ENCODE measurements around the gene SLC22A3.
"Not testable (repeated sequence)": the region's sequence is repeated elsewhere in the genome, so short reads cannot be mapped to it uniquely, and the experiment has no call there.

Gene SLC22A3

GRCh38 chr6:160336200-160336599 lies 12.0 kb upstream of the SLC22A3 start:
- no peak for DNase-seq (ENCODE audit: low spot score)

GRCh38 chr6:160337301-160337700 lies 10.9 kb upstream of the SLC22A3 start:
- no peak for DNase-seq (ENCODE audit: low spot score)

GRCh38 chr6:160337991-160338390 lies 10.2 kb upstream of the SLC22A3 start:
- DNase-seq (ENCODE audit: low spot score): no peak

- no peak for DNase-seq (ENCODE audit: low spot score)
These were observed 5.0 kb upstream of the SLC22A3 start for GRCh38 chr6:160343144-160343543.

- DNase-seq (ENCODE audit: low spot score): no peak
These were observed 3.9 kb upstream of the SLC22A3 start for GRCh38 chr6:160344271-160344670.

DNA sequence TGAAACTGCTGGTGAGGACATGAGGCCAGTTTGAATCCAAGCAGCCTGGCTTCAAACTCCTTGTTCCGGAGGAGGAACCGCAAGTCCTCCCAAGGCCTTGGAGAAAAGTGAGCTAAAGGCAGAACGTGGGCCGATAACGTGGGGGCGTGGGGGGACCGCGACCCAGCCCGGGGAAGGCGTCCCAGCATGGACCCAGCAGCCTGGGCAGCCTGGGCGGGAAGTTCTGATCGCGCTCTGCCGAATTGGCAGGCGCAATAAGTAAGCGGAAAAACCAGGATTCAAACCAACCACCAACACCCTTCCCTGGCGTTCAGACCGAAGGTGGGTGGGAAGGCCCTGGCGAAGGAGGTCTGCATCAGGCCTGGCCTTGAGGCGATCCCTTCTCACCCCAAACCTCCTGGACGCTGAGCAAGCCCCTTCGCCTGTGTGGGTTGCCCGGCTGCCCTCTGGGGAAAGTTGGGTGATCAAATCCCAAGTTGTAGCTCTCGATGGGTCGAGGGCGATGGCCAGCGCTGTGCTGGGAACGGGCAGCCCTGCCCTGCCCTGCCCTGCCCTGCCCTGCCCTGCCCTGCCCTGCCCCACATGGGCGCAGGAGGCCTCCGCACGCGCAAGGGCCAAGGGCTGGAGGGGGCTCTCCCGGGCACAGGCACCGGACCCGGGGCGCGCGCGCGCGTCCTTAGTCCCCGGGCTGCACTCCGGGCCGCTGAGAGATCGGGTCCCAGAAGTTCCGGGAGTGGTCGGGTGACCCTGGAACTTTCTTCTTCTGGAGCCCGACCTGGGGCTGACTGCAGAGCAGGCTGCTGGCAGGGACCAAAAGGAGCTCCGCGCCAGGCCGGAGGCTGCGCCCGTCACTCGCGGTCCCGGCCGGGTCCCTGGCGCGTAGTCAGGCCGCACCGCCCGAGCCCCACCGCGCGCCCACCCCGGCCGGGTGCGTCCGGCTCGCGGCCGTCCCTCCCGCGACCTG lies 637 bp upstream of the SLC22A3 start:
- DNase-seq (ENCODE audit: low spot score): peak; percentile 23

- peak; percentile 56 for DNase-seq (ENCODE audit: low spot score)
These were observed 853 bp downstream of the SLC22A3 start for GRCh38 chr6:160349020-160349441.

- no peak for DNase-seq (ENCODE audit: low spot score)
These were observed 1.7 kb downstream of the SLC22A3 start for GRCh38 chr6:160349814-160350350.

- DNase-seq (ENCODE audit: low spot score): no peak
These were observed 5.8 kb downstream of the SLC22A3 start for GRCh38 chr6:160353950-160354496.

DNA sequence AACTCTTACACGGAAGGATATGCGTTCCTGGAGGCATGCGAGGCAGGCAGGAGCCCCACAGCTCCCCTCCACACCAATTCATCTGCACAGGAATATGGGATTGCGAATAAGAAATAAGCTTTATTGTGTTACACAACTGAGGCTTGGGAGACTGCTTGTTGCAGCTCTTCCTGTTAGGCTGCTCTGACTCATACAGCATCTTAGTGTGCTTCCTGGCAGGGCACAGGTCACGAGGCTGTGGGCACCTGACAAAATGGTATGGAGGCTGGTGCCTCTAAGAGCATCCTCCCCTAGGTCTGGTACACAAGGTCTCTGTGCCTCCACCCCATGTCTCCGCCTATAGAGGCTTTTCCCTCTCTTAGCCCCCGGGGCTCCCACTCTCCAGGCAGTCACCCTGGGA lies 6.8 kb downstream of the SLC22A3 start:
- peak; percentile 2 for DNase-seq (ENCODE audit: low spot score)

GRCh38 chr6:160356074-160356744 lies 8.0 kb downstream of the SLC22A3 start:
- DNase-seq (ENCODE audit: low spot score): no peak

- DNase-seq (ENCODE audit: low spot score): no peak
These were observed 8.9 kb downstream of the SLC22A3 start for GRCh38 chr6:160357088-160357487.

DNA sequence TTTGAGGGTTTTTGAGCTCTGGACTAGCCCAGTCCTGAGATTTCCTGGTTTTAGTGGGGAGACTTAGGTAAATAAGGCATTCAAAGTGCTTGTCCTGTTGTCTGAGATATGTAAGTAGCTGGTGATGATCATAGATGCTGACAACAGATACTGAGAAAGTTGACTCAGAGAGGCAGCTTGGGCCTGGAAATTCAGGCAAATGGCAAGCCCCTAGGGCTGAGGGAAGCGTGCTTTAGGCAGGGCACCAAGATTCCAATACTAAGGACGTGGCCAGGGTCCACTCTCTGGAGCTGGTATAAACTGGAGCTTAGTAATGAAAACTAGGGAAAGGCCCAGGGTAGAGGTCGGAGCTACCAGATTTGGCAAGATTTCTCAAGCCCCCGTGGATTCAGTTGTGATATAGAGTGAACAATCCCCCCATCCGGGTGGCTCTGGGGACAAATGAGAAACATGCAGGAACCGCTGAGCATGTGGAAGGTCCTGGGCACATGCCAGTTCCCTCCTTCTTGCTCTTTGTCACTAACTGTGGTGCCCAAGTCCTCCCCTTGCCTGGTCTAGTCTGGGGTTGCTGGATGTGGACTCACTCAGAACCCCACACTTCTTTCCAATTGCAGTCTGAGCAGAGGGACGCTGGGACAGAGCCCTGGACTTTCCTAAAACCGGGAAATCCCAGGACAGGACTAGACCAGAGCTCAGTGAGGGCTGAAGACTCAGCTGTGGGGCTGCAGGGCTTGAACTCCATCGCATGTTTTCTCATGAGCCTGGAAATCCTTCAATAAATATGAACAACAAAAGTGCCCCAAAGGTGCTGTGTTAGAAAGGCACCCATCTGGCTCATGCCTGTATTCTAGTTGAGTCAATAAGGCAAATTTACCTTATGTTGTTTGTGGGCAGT lies 10.3 kb downstream of the SLC22A3 start:
- no peak for DNase-seq (ENCODE audit: low spot score)

DNA sequence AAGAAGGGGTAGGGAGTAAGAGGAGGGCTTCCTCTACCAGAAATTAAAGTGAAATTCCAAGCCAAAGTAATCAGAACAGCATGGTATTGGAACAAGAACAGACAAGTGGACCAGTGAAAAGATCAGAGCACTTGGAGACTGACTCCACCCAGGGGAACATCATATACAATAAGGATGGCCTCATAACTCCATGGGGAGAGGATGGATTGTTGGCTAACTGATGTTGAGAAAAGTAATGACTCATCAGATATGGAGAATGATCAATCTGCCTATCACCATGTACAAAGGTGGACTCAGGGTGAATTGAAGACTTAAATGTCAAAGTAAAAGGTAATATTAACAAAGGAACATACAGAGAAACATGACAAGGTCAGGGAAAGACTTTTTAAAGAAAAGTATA lies 12.8 kb downstream of the SLC22A3 start:
- DNase-seq (ENCODE audit: low spot score): no peak

DNA sequence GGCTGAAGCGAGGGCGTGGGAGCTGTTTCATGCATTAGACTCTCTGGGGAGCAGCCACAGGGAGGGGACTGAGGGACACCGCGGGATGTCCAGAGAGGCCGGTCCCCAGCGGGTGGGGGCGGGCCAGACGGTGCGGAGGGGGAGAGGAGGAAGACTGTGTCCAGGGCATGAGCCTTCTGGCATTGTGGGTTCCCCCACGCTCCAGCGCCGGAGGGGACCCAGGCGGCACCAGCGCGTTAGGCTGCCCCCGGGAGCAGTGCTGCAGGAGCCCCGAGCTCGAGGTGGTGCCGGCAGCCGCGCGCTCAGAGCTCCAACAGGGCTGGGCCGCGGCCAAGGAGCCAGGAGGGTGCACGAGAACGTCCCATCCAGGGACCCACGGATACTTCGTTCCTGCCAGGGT lies 14.4 kb downstream of the SLC22A3 start:
- DNase-seq (ENCODE audit: low spot score): no peak

DNA sequence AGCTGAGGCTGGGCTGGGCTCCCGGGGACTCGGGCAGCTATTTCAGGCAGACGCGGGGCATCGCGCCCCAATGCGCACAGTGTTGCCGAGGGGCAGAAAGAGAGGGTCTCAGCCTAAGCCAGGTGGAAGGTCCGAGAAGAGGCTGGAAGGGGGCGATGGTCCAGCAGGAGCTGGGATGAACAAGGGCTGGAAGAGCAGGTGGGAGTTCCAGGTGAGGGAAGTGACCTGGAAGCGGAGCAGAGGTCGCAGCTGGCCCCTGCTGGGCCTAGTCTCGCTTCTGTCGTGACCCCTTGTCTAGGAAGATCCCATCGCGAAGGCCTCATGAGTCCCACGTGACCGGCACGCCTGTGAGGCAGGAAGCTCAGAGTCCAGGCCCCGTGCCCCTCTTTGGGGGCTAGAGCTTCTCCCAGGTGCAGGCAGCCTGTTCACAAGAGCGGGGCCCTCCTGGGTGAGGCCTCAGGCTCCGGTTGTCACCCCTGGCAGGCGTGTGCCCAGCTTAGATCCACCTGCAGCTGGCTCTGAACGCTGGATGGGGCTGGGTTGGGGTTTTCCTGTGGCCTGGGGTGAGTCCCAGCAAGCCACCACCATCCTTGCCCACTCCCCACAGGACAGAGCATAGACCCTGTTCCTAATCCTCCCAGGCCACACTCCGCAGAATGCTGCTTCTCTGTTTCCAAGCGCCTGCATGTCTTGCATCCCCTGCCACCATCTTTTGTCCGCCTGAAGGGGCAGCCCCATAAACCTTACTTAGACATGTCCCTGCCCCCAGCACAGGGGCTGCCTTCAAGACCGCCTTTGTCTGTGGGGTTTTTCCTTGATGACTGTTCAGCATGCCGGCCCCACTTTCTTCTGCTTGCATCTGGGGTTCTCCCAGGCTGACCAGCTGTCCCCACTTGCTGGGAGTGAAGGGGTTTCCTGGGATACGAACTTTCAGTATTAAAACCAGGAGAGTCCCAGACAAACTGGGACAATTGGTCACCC lies 15.1 kb downstream of the SLC22A3 start:
- no peak for DNase-seq (ENCODE audit: low spot score)

- no peak for DNase-seq (ENCODE audit: low spot score)
These were observed 16.9 kb downstream of the SLC22A3 start for GRCh38 chr6:160365117-160365516.

DNA sequence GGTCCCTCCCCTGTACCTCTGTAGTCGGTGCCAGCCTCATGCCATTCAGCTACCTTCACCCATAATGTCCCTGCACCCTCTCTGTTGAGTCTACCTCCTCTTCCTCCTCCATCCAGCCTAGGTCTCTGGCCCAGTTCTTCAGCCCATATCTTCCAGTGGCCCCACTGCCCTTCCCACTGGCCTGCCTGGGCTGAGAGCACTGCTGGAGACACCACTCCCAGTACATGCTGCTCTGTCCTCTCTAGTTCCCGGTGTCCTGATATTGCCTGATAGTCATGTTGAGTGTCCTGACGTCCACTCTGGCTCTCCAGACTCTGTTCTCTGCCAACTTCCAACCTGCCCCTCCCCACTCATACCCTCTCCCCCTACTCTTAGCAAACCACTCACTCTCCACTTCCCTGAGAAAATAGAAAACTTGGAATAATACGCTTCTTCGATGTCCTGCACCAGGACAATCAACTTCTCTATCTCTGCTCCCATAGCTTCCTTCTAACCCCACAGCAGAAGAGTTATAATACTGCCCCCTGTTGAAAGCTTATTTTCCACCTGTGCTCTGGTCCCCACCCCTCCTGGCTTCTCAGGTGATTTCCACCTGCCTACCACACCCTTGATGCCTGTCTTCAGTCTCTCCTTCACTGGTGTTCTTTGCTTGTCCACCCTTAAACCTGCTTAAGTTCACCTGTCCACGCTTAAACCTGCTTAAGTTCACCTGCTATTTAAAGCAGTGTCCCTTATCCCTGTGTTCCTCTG lies 19.8 kb downstream of the SLC22A3 start:
- no peak for DNase-seq (ENCODE audit: low spot score)

DNA sequence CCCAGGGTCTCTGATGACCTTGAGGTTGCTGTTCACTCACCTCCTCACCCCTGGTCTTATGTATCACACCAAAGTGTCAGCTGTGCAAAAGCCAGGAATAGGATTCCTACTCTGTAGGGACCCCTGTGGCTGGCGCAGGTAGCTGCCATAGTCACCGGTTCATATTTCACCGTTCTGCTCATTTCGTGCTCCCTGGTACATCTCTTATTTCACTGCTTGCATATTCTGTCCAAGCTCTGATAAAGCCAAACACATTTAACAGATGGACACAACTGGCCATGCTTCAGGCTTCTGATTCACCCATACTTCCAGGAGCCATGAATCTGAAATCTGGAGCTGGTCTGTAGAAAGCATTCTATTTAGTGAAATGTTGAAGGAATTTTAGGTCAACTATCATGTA lies 20.5 kb downstream of the SLC22A3 start:
- DNase-seq (ENCODE audit: low spot score): no peak

DNA sequence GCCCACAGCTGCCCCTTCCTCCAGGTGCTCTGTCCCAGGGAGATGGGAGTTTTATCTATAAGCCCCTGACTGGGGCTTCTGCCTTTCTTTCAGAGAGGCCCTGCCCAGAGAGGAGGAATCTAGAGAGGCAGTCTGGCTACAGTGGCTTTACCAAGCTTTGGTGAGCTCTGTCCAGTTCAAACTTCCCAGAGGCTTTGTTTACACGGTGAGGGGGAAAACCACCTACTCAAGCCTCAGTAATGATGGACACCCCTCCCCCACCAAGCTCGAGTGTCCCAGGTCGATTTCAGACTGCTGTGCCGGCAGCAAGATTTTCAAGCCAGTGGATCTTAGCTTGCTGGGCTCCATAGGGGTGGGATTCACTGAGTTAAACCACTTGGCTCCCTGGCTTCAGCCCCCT lies 25.4 kb downstream of the SLC22A3 start:
- not testable (repeated sequence) for DNase-seq (ENCODE audit: low spot score)

Data from SW480 (cell line).